Pons (tissue), 1 donor: Measurements from ENCODE around the gene DSC2.
"Not testable (repeated sequence)": the region's sequence is repeated elsewhere in the genome, so short reads cannot be mapped to it uniquely, and the experiment has no call there.

Source experiments
- DNase-seq: peaks from one replicate; pipeline ENCODE4 v3.0.0-alpha.2; 2016; ENCODE audit warnings: low spot score

DSC2 gene

DNA sequence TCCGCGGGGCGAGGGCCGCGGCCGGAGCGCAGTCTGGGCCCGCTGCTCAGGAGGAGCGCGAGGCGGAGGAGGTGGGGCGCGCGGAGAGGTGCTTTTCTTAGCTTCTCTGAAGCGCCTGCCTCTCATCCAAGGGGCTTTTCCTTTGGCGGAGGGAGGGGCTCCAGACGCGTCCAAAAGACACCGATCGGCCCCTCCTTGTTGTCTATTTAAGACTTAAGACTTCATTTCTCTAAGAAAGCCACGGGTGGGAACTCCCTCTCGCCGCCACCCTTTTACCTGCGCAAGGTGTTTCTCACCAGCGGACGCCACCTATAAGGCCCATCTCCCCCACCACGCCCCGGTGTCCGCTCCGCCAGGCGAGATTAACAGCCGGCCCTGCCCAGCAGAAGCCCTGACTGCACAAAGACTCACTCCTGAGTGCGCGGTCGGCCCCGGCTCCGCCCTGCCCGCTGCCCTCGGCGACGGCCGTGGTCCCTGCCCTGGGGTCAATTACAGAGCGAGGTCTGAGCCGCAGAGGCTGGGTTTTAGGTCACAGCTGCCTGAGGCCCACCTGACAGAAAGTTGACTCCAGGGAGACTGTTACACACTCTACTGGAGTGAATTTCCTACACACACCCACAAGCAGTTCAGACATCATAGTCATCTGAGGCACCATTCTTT, at the start of gene DSC2:
Gene DSC2, minus strand, starts transcription at position 397 of the 660 bp plus-strand sequence. CDS start 450 bp downstream, outside the sequence.
- no peak for DNase-seq

DNA sequence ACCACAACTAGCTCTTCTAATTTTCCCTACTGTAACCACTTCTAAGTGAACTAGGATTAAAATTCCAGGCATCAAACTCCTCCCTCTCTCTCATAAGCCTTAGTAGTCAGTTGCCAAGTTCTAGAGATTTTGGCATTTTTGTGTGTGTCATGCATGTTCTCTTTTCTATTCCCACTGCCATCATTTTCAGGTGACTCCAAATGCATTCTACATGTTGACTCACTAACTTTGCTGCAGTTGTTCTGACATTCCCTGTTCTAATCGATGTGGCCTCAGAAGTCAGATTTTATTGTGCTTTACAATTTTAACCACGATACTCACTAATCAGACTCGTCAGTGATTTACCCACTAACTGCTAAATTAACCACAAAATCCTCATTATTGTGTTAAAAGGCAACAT, 47.1 kb upstream of the DSC2 start:
- no peak for DNase-seq

DNA sequence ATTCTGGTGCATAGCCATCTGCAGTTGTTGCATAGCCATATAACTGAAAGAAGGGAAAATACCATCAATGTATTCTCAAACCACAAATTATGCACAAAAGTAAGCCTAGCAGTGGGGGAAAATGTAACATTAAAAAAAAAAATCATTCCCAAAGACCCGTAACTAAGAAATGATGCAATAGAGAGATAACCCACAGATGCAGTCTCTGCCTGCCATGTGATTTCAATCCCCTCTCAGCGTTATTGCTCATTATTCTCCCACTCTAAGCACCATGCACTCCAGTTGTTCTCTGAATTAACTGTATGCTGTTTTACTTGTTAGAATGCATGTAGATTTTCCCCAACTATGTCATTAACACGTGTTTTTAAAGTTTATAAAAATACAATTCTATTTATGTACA, 46.4 kb upstream of the DSC2 start:
- DNase-seq, result no peak

DNA sequence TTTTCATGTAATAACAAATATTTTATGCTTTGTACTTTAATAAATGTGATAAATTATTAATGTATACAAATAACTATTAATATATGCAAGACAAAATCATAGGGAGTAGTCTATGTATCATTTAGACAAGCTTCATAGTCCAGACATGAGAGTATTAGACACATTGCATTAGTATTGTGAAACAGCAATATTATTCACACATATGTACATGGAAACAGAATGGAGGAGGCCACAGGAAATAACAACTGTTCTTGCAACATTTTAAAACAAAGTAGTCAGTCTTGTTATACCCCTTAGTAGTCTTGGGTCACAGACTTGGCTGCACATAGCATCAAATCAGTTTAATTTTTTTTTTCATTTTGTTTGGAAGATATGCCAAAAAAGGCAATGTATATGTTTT, 44.6 kb upstream of the DSC2 start:
- no peak for DNase-seq

DNA sequence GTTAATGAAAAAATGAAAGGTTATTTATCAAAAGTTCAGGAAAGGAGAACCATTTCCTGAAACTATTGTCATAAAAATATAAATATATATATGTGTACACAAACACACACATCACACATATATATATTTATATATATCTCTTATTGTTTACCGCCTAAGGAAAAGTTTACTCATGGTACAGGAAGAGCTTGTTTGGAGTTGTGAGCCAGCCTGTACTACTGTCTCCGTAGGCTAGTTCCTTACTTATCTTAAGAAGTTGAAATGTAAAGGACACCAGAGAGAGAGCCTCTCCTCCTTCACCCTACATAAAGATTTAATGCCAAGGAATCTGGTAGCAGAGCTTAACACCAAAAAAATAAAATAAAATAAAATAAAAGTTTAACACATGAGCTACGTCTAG, 40.8 kb upstream of the DSC2 start:
- DNase-seq, result no peak

DNA sequence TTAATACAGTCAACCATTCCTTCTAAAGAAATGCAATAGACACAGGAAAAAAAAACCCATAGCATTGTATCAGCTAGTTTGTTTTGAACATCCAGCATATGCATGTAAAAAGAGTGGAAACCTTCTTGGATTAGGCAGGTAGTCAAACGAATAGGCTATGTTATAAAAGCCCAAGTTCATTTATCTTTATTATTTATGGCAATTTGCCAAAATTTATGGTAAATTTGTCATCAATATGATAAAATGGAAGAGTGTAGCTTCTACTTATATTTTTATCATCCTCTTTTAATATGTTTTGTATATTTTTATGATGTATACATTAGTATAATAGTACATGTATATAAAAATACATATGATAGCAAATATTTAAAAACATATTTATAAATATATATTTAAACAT, 36.5 kb upstream of the DSC2 start:
- DNase-seq, result no peak

DNA sequence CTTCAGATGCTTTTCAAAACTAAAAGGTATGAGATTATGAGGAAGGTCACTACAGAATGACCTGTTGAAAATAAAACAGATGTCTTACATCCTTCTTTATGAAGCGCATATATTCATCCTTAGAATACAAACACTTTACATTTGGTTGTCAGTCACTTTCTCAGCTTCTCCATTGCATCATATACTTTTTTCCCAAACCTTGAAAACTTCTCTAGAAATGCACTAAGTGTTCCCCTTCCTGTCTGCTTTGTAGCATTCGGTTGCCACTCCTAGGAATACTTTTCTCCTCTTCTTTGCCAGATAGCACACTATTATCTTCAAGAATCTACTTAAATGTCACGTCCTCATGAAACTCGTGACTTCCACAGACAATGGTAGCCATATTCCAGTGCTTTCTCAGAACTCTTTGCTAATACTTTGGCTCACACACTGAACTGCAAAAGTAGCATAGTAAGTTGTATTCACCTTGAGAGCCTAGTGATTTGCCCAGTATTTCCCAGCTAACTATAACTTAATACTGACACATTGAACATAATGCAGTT, 32.8 kb upstream of the DSC2 start:
- DNase-seq, result no peak

DNA sequence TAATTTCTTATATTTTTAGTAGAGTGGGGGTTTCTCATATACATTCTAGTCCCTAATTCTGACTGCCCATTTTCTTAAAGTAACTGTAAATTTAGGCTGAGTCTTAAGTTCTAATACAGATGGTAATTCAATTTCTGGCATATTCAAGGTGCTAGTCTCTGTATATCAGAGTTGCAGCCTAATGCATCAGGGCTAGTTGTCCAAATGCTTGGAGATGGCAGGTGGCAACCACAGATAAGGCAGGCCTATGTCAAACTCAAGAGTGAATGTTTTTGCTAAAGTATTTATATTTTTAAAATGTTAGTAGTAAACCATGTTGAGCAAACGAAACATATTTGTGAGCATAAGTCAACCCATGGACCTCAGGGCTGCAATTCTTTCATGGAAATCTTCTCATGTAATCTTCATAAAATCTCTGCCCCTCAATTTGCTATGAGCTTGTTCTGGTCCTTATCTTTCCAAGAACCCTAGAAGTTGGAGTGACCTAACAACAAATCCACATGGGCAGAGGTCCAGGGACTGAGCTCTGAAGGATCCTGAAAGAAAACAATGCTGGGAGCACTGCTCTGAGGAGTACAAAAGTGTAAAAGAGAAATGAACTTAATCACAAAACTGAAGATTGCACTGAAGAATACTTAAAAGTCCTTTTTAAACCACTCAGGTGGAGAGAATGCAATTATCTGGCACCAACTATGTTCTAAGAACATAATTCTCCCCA, 27.3 kb upstream of the DSC2 start:
- DNase-seq, result no peak

DNA sequence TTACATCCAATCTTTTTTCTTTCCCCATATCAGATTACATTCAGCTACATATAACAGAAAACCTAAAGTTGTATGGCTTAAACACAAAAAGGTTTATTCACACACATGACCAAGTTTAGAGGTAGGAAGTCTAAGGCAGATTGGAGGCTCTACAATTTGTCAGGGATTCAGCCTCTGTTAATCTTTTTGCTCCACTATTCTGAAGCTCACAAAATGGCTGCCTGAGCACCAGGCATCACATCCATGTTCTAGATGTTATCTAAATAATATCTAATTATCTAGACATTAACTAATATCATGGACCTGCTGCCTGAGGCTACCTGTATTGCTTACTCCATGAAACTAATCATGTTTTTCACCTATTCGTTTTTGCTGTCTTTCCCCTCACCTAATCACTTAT, 23.7 kb upstream of the DSC2 start:
- no peak for DNase-seq

DNA sequence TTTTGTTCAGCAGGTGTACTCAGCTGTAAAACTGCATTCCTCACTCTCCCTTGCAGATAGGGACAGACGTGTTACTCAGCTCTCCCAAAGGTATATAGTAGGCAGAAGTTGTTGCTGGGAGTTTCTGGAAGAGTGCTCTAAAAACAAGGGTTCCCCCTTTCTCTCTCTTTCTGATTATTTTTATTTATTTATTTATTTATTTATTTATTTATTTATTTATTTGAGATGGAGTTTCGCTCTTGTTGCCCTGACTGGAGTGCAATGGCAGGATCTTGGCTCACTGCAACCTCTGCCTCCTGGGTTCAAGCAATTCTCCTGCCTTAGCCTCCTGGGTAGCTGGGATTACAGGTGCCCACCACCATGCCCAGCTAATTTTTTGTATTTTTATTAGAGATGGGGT, 20.9 kb upstream of the DSC2 start:
- DNase-seq, result not testable (repeated sequence)

DNA sequence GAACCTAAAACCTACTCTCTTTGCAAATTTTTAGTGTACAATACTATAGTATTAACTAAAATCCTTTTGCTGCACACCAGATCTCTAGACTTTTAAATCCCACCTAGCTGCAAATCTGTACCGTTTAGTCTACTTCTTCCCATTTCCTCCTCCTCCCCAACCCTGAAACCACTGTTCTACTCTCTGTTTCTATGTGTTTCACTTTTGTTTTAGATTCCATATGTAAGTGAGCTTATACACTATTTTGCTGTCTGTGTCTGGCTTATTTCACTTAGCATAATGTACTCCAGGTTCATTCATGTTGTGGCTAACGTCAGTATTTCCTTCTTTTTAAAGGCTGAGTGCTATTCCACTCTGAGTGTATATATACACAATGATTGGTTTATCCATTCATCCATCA, 18.4 kb upstream of the DSC2 start:
- DNase-seq, result no peak

DNA sequence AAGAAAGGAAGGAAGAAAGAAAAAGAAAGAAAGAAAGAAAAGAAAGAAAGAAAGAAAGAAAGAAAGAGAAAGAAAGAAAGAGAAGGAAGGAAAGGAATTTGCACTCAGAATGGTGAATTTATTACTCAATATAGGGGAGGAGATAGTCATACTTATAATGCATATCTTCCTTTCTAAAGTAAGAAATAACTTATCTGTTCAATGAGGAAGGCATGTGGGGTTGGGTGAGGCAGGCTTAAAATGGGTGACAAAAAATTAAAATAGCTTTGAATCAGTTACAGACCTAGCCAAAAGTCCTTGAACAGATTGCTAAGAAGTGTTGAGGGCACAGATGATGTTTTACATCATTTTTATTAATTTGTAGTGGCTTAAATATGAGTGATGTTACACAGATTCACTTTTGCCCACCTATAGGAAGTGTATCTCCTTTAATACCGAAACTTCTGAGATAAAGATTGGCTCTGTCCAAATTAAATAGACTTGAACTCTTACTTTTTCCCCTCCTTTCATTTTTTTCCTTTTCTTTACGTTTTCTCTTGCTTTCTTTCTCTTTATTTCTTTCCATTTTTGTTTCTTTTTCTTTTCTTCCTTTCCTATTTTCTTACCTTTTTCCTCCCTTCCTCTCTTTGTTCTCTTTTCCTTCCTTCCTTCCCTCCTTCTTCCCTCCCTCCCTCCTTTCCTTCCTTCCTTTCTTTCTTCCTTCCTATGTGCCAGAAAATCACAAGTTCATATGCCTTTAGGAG, 14.8 kb upstream of the DSC2 start:
- no peak for DNase-seq

DNA sequence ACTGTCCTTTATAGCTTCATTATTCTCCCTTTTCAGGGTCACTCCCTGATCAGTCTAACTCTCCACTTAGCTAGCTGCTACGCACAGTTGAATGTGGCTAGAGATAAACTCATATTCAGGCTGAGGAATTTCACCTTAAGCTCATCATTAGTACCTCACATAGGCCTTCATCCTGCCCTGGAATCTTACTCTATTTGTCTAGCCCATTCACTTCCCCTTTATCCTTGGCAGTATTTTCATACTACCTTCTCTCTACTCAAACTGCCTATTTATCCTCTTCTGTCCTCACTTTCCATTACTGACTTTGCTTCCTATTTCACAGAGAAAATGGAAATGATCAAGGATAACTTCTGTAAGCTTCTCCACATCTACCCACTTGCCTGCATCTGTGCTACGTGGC, 10.6 kb upstream of the DSC2 start:
- no peak for DNase-seq

DNA sequence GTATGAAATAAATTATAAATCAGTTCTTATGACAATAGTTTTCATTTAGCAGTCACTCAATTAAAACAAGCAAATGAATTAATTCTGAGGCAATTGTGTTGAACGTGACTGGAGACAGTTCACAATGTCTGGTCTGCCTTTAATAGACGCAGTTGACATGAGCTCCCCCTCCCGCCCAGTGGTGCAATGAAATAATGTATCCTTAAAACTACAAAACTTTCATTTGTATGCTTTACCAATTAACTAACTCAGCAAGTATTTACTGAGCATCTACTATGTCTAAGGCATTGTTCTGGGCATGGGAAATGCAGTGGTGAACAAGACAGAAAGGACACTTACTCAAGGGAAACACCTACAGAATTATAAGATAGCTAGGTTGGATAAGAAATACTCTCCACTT, 3.5 kb upstream of the DSC2 start:
- no peak for DNase-seq

DNA sequence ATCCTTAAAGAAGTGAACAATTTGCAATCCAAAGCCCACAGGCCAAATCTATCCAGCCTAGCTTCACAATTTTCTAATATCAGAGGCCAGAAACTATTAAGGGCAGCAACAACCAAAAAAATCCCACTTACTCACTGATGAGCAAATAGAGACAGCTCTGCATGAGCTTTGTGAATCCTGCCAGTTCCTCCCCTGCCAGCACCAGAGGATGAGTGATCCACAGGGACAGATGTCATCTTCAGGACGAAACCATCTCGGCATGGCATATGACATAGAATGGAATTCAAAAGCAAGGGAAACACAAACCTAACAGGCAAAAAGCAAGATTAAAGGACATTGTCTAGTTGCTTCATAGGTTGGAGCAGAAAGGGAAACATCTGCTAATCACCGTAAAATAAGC, 2.2 kb upstream of the DSC2 start:
- DNase-seq, result no peak

DNA sequence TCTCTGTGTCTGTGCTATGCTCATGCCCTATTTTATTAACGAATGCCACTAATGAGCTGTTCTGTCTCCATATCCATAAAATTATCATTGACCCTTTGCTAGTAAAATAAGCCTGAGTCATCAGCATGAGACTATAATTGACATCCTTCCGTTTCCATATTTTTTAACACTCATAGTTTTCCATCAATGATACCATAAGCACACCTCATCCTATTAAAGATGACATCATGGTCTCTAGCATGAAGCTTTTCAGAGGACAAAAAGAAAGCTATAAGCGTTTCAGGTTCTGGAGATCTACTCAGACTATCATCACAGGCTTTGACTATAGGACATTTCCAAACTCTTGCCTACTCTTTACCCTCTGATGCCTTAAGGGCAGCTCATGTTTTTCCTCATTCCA, 1.2 kb upstream of the DSC2 start:
- DNase-seq, result no peak

DNA sequence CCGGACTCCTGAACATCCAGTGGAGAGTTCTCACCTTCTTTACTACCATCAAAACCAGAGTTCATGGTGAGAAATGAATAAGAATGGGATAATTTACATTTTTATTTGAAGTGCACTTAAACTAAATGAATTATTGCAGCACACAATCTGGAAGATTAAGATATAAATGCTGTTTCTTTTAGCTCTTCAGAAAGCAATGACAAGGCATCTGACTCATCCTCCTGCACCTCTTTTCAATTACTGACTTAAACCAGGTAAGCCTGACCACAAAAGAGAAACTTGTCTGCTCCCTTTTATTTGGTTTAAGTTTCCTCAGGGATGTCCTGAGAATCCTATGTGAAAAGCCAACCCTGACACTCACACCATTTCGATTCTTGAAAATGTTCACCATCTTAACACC, 720 bp upstream of the DSC2 start:
- no peak for DNase-seq

DNA sequence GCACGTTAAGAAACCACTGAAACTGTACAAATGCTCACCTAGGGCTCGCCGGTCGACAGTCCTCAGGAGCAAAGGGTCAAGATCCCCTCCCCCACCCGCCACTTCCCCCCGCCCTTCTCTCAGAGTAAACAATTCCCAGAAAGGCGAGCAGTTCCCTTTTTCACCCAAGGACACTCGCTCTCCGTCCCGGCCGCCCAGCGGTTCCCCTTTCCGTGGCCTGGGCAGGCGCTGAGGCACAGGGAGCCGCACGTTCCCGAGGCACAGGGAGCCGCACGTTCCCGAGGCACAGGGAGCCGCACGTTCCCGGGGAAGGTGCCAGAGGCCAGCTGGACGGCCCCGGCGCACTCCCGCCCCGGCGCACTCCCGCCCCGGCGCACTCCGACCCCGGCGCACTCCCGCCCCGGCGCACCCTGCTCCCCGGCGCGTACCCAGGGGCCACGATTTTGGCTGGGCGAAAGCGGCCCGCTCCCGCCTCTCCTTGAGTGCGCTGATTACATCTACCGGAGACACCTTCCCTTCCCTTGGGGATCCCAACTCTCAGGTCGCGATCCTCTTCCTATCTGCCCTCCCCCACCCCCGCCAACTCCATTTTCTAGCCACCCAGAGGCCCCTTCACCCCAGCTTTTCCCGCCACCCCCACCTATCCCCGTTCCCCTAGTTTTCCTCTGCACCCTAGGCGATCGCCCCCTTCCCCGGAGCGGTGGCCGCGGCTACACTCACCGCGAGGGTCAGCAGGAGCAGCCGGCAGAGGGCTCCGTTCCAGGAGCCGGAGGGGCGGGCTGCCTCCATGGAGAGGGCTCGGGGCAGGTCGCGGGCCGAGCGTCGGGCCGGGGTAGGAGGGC, 817 bp downstream of the DSC2 start:
- DNase-seq, result peak; percentile 24

DNA sequence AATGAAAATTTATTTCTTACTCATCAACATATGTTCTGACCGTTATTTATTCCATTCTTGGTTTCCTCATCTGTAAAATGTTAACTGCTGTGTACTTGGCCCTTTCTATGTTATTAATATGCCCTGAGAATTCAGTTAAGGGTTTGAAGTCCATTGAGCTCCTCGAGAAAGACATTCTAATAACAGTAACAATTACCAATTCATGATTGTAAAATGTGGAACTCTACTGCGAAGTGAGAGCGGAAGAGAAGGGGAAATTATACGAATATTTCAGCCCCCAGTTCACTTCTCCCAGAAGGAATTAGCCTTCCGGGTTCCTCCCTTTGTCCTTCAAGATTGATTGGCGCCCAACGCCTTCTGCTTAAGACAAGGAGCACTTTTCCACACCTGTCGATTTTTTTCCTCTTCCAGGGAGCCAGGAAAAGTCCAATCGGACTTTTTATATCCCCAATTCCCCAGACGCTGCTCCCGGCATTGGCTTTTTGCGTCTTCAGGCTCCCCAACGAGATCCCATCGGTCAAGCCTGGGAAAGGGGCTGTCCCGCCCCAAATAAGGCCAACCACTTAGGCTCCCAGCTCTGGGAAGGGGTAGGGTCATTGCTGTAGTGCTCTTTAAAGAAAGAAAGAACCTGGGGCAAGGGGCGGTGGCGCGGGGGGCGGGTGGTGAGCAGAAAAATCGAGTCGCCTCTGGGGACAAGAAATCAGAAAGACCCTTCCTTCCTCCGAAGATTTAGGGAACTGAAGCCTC, 1.6 kb downstream of the DSC2 start:
- DNase-seq, result no peak

DNA sequence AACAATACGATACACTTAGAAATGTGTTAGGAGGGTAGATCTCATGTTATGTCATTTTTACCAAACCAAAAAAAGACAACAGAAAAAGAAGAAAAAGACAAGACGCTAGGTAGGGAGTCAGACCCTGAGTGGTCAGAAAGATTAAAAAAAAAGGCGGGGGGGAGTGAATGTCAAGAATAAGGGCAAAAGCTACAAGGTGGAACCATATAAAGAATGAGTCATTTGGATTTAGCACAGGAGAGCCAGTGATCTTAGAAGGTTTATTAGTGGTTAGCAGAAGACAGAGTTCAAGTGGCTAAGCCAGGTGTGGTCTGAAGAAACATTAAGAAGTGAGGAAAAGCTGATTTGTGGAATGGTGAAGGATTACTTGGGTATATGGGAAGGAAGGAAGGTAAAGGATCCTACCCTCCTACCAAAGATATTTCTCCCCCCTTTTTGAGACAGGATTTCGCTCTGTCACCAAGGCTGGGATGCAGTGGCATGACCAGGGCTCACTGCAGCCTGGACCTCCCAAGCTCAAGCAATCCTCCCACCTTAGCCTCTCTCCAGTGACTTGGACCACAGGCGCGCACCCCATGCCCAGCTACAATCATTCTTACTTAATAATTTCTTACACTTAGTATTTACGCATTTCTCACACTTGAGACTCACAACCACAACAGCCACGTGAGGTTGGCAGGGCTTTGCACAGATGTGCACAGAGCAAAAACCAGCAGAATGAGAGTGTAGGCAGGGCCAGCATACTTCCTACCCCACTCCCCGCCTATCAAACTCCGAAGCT, 2.6 kb downstream of the DSC2 start:
- no peak for DNase-seq

DNA sequence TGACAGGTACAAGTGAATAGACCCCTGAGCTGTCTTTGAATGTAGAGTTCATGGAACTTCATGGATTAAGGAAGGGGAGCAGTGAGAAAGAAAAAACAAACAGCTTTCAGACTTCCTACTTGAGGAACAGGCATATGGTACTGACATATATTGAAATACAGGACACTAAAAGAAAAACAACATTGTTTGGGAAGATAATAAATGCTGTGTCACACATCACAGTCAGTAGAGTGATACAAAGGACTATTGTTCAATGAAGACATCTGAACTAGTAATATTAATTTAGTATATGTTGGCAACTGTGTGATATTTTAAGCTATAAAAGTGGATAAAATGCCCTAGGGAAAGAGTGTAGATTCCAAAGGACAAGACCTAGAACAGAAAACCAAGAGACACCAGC, 3.3 kb downstream of the DSC2 start:
- DNase-seq, result peak; percentile 50
